Measurements from ENCODE around the gene EPHA1. TPM values are rescaled to one million over a fixed set of nuclear protein-coding genes. Genes with fewer than 3 reads are reported as not detected.

Gene EPHA1
- total and polyA plus RNA-seq, 5 donors = 0.02 to 0.56 (median 0.46) TPM; not detected in 2

- WGBS = 74% methylated on average over 10 of the region's 10 CpGs
- Histone ChIP-seq H3K27ac (ENCODE audit: low read length) (no peak overlapping the region), H3K9me3 (ENCODE audit: control insufficient read depth, low read length) (no peaks in the 10 kb centered on the region), H3K27me3 (ENCODE audit: control insufficient read depth, insufficient read depth) (no peaks in the 10 kb centered on the region), H3K4me3 (ENCODE audit: low read length) (no peak overlapping the region), H3K4me1 (ENCODE audit: control insufficient read depth, insufficient read depth, low read length) (peaks cover 32% of the 10 kb centered on the region)
- ATAC-seq (no peak), DNase-seq (peak in 1 of 3 donors; percentile 45)
- intact Hi-C loops (cut with DNase I) = loop anchor here in 1 of 4 donors (10.0 kb wide), 1 partner anchor 123 kb away; the partner anchor contains the start of gene GSTK1
Observed at GRCh38 chr7:143388051-143388450, 20.6 kb downstream of the EPHA1 start.

GRCh38 chr7:143387156-143387975 lies 21.3 kb downstream of the EPHA1 start:
- intact Hi-C loops (cut with DNase I) = loop anchor here in 1 of 4 donors (10.0 kb wide), 1 partner anchor 123 kb away; the partner anchor contains the start of gene GSTK1
- peaks cover 32% of the 10 kb centered on the region for H3K4me1 ChIP-seq (ENCODE audit: control insufficient read depth, insufficient read depth, low read length)
- H3K9me3 ChIP-seq (ENCODE audit: control insufficient read depth, low read length) = no peaks in the 10 kb centered on the region
- ATAC-seq (no peak), DNase-seq (peak in 1 of 3 donors; percentile 69)
- H3K4me3 ChIP-seq (ENCODE audit: low read length) = no peak overlapping the region
- no peak overlapping the region for H3K27ac ChIP-seq (ENCODE audit: low read length)
- H3K27me3 ChIP-seq (ENCODE audit: control insufficient read depth, insufficient read depth) = no peaks in the 10 kb centered on the region
- WGBS = 82% methylated on average over 23 of the region's 23 CpGs

GRCh38 chr7:143385891-143386781 lies 22.5 kb downstream of the EPHA1 start:
- intact Hi-C loops (cut with DNase I) = loop anchor here in 1 of 4 donors (10.0 kb wide), 1 partner anchor 121 kb away; the partner anchor contains the start of gene GSTK1
- Histone ChIP-seq H3K9me3 (ENCODE audit: control insufficient read depth, low read length) (no peaks in the 10 kb centered on the region), H3K27me3 (ENCODE audit: control insufficient read depth, insufficient read depth) (no peaks in the 10 kb centered on the region), H3K4me1 (ENCODE audit: control insufficient read depth, insufficient read depth, low read length) (peaks cover 25% of the 10 kb centered on the region), H3K4me3 (ENCODE audit: low read length) (no peak overlapping the region), H3K27ac (ENCODE audit: low read length) (peak overlapping the region; percentile 11)
- DNase-seq (peak in 2 of 3 donors; percentile 62 to 67), ATAC-seq (no peak)
- 28% methylated on average over 19 of the region's 19 CpGs for WGBS

- Histone ChIP-seq H3K27ac (ENCODE audit: low read length) (peak overlapping the region; percentile 24), H3K4me1 (ENCODE audit: control insufficient read depth, insufficient read depth, low read length) (peaks cover 25% of the 10 kb centered on the region), H3K9me3 (ENCODE audit: control insufficient read depth, low read length) (no peaks in the 10 kb centered on the region), H3K27me3 (ENCODE audit: control insufficient read depth, insufficient read depth) (no peaks in the 10 kb centered on the region), H3K4me3 (ENCODE audit: low read length) (peak overlapping the region; percentile 2)
- intact Hi-C loops (cut with DNase I) = loop anchor here in 1 of 4 donors (10.0 kb wide), 1 partner anchor 120 kb away; the partner anchor contains the start of gene GSTK1
- no peak for ATAC-seq
- peak in 2 of 3 donors; percentile 35 to 61 for DNase-seq
- 51% methylated on average over 14 of the region's 14 CpGs for WGBS
Observed at GRCh38 chr7:143384661-143385631, 23.7 kb downstream of the EPHA1 start.

GRCh38 chr7:143384148-143384547 lies 24.5 kb downstream of the EPHA1 start:
- ATAC-seq (no peak), DNase-seq (no peak)
- 35% methylated on average over 5 of the region's 5 CpGs for WGBS

GRCh38 chr7:143383642-143383957 lies 25.1 kb downstream of the EPHA1 start:
- no peaks in the 10 kb centered on the region for H3K27me3 ChIP-seq (ENCODE audit: control insufficient read depth, insufficient read depth)
- WGBS = 67% methylated on average over 1 of the region's 1 CpG
- ATAC-seq (no peak), DNase-seq (no peak)
- intact Hi-C loops (cut with DNase I) = loop anchor here in 1 of 4 donors (10.0 kb wide), 1 partner anchor 119 kb away; the partner anchor contains the start of gene GSTK1
- H3K4me1 ChIP-seq (ENCODE audit: control insufficient read depth, insufficient read depth, low read length) = peaks cover 25% of the 10 kb centered on the region
- H3K9me3 ChIP-seq (ENCODE audit: control insufficient read depth, low read length) = no peaks in the 10 kb centered on the region
- no peak overlapping the region for H3K4me3 ChIP-seq (ENCODE audit: low read length)
- peak overlapping the region; percentile 29 for H3K27ac ChIP-seq (ENCODE audit: low read length)

More at GRCh38 chr7:143384148-143384547, 24.5 kb downstream of the EPHA1 start:
- Histone ChIP-seq H3K4me1 (ENCODE audit: control insufficient read depth, insufficient read depth, low read length) (peaks cover 25% of the 10 kb centered on the region), H3K9me3 (ENCODE audit: control insufficient read depth, low read length) (no peaks in the 10 kb centered on the region), H3K4me3 (ENCODE audit: low read length) (peak overlapping the region; percentile 8), H3K27ac (ENCODE audit: low read length) (peak overlapping the region; percentile 24), H3K27me3 (ENCODE audit: control insufficient read depth, insufficient read depth) (no peaks in the 10 kb centered on the region)
- intact Hi-C loops (cut with DNase I) = loop anchor here in 1 of 4 donors (10.0 kb wide), 1 partner anchor 119 kb away; the partner anchor contains the start of gene GSTK1

GRCh38 chr7:143382791-143383641 lies 25.6 kb downstream of the EPHA1 start:
- ATAC-seq = no peak
- Histone ChIP-seq H3K27ac (ENCODE audit: low read length) (peak overlapping the region; percentile 29), H3K4me3 (ENCODE audit: low read length) (peak overlapping the region; percentile 60), H3K4me1 (ENCODE audit: control insufficient read depth, insufficient read depth, low read length) (peaks cover 25% of the 10 kb centered on the region), H3K27me3 (ENCODE audit: control insufficient read depth, insufficient read depth) (no peaks in the 10 kb centered on the region), H3K9me3 (ENCODE audit: control insufficient read depth, low read length) (no peaks in the 10 kb centered on the region)
- peak in 2 of 3 donors; percentile 63 to 71 for DNase-seq
- intact Hi-C loops (cut with DNase I) = loop anchor here in 1 of 4 donors (10.0 kb wide), 1 partner anchor 118 kb away; the partner anchor contains the start of gene GSTK1
- 71% methylated on average over 15 of the region's 15 CpGs for WGBS

- 7% methylated on average over 21 of the region's 21 CpGs for WGBS
- no peak for ATAC-seq
- Histone ChIP-seq H3K27ac (ENCODE audit: low read length) (peak overlapping the region; percentile 83), H3K4me1 (ENCODE audit: control insufficient read depth, insufficient read depth, low read length) (peaks cover 25% of the 10 kb centered on the region), H3K9me3 (ENCODE audit: control insufficient read depth, low read length) (no peaks in the 10 kb centered on the region), H3K27me3 (ENCODE audit: control insufficient read depth, insufficient read depth) (no peaks in the 10 kb centered on the region), H3K4me3 (ENCODE audit: low read length) (peak overlapping the region; percentile 60)
- intact Hi-C loops (cut with DNase I) = loop anchor here in 1 of 4 donors (10.0 kb wide), 1 partner anchor 117 kb away; the partner anchor contains the start of gene GSTK1
- peak in 2 of 3 donors; percentile 56 to 71 for DNase-seq
Observed at GRCh38 chr7:143382126-143382790, 26.4 kb downstream of the EPHA1 start.
